Activated CD4-positive, alpha-beta memory T cell treated with anti-CD3 and anti-CD28 coated beads, Interleukin-2, amount 10 ng/mL, durations not matched to agents 7 days and 5 days (primary cell): ENCODE measurements around the gene ANAPC5. TPM values are rescaled to one million over a fixed set of nuclear protein-coding genes. Genes with fewer than 3 reads are reported as not detected.

Experiments used
- CTCF ChIA-PET: fragments of 350-600 bp; sonication (Branson Sonifier 250); formaldehyde crosslinking; loops from one replicate; lab custom pipeline; 2021; ENCODE audit warnings: antibody characterized with exemption, inconsistent platforms; lab: Charles Lee
- POLR2A ChIA-PET: fragments of 350-600 bp; sonication (Branson Sonifier 250); formaldehyde crosslinking; loops from one replicate; lab custom pipeline; 2021; ENCODE audit warnings: antibody characterized with exemption; lab: Charles Lee
- DNase-seq: peaks from one replicate; pipeline ENCODE4 v3.0.0-alpha.2; 2020
- H3K27ac Mint-ChIP-seq: one replicate; pipeline ENCODE4 v1.8.0; 2021; ENCODE audit warnings: mild to moderate bottlenecking, mixed read lengths
- H3K27me3 Mint-ChIP-seq: one replicate; pipeline ENCODE4 v1.8.0; 2021; ENCODE audit warnings: mixed read lengths
- H3K36me3 Mint-ChIP-seq: one replicate; pipeline ENCODE4 v1.8.0; 2021; ENCODE audit warnings: low read depth, mixed read lengths
- H3K4me1 Mint-ChIP-seq: one replicate; pipeline ENCODE4 v1.8.0; 2021; ENCODE audit warnings: mixed read lengths
- H3K4me3 Mint-ChIP-seq: one replicate; pipeline ENCODE4 v1.8.0; 2021; ENCODE audit warnings: mild to moderate bottlenecking, mixed read lengths
- H3K9me3 Mint-ChIP-seq: one replicate; pipeline ENCODE4 v1.8.0; 2021; ENCODE audit warnings: mixed read lengths
- total RNA-seq, 2 experiments: library from RNA; stranded (reverse); gene quantifications; one replicate each; pipeline ENCODE4 v1.2.3, GENCODE V29; 2021

Gene ANAPC5
- total RNA-seq, 2 experiments from 2014 or later = 125 to 131 TPM

- Mint-ChIP-seq H3K4me3 (no peak overlapping the region), H3K4me1 (peaks cover 9% of the 10 kb centered on the region), H3K27ac (no peak overlapping the region), H3K27me3 (peaks cover 4% of the 10 kb centered on the region), H3K36me3 (peaks cover 2% of the 10 kb centered on the region), H3K9me3 (no peaks in the 10 kb centered on the region)
- no peak for DNase-seq
- ChIA-PET CTCF (interaction anchor here (0.7 kb wide), 1 partner anchor 120 kb away, joined by 7 read pairs; no protein-coding TSS in a partner anchor), POLR2A (interaction anchor here (0.6 kb wide), 1 partner anchor 233 kb away, joined by 3 read pairs; no protein-coding TSS in a partner anchor)
Observed at GRCh38 chr12:121357331-121357730, 5.1 kb upstream of the ANAPC5 start.

DNA sequence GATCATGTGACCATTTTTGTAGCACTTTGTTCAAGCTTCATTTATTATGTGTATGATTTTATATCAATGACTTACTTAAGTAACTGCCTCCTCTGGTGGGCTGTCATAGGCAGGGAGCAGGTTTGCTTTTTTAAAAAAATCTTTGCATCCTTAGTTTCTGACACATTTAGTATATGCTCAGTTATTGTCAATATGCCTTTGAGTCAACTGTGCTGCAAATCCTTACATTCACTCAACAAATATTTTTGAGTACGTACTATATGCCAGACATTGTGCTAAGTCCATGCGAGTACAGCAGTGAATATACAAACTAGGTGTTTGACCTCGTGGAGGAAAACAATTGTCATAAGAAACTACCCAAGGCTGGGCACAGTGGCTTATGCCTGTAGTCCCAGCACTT lies 4.4 kb upstream of the ANAPC5 start:
- POLR2A ChIA-PET = interaction anchor here (0.6 to 0.9 kb wide), 2 partner anchors 44 to 232 kb away, joined by 3 to 4 read pairs; partner anchors contain the start of gene RNF34
- Mint-ChIP-seq H3K27ac (no peak overlapping the region), H3K4me1 (peaks cover 12% of the 10 kb centered on the region)

DNA sequence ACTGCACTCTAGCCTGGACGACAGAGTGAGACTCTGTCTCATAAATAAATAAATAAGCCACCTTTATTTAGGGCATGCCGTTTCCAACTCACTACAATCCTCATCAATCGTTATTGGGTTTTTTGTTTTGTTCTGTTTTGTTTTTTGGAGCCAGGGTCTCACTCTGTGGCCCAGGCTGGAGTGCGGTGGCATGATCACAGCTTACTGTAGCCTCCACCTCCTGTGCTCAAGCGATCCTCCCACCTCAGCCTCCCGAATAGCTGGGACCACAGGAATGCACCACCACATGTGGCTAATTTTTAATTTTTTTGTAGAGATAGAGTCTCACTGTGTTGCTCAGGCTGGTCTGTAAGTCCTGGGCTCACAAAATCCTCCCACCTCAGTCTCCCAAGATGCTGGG lies 3.6 kb upstream of the ANAPC5 start:
- Mint-ChIP-seq H3K27ac (no peak overlapping the region), H3K9me3 (no peaks in the 10 kb centered on the region), H3K4me1 (peaks cover 16% of the 10 kb centered on the region), H3K36me3 (peaks cover 8% of the 10 kb centered on the region), H3K4me3 (no peak overlapping the region), H3K27me3 (peaks cover 5% of the 10 kb centered on the region)
- no peak for DNase-seq
- ChIA-PET POLR2A (interaction anchor here (0.9 to 1.4 kb wide), 3 partner anchors 44 to 45 kb away, joined by 3 to 4 read pairs (median 4); partner anchors contain the start of gene RNF34), CTCF (interaction anchor here (1.1 kb wide), 1 partner anchor 24 kb away, joined by 5 read pairs; no protein-coding TSS in a partner anchor)

More for the DNA sequence above, 4.4 kb upstream of the ANAPC5 start:
- no peak overlapping the region for H3K4me3 Mint-ChIP-seq
- no peak for DNase-seq
- no peaks in the 10 kb centered on the region for H3K9me3 Mint-ChIP-seq
- H3K27me3 Mint-ChIP-seq = peaks cover 5% of the 10 kb centered on the region
- CTCF ChIA-PET = interaction anchor here (0.7 kb wide), 1 partner anchor 121 kb away, joined by 7 read pairs; no protein-coding TSS in a partner anchor
- peaks cover 8% of the 10 kb centered on the region for H3K36me3 Mint-ChIP-seq

GRCh38 chr12:121352682-121353018 lies 439 bp upstream of the ANAPC5 start:
- Mint-ChIP-seq H3K9me3 (no peaks in the 10 kb centered on the region), H3K4me3 (peak overlapping the region; percentile 91), H3K4me1 (peaks cover 33% of the 10 kb centered on the region), H3K27ac (peak overlapping the region; percentile 91), H3K36me3 (peaks cover 10% of the 10 kb centered on the region), H3K27me3 (peaks cover 5% of the 10 kb centered on the region)
- POLR2A ChIA-PET = interaction anchor here (0.6 to 5.0 kb wide), 19 partner anchors 11 to 815 kb away, joined by 3 to 142 read pairs (median 4); partner anchors contain the start of gene RNF34
- DNase-seq = no peak
- CTCF ChIA-PET = interaction anchor here (1.9 kb wide), 1 partner anchor 91 kb away, joined by 10 read pairs; no protein-coding TSS in a partner anchor

- POLR2A ChIA-PET = interaction anchor here (1.7 to 2.9 kb wide), 2 partner anchors 18 to 54 kb away, joined by 4 to 16 read pairs; partner anchors contain the start of gene RNF34
- H3K4me1 Mint-ChIP-seq = peaks cover 41% of the 10 kb centered on the region
- H3K27me3 Mint-ChIP-seq = no peaks in the 10 kb centered on the region
- H3K4me3 Mint-ChIP-seq = no peak overlapping the region
- no peaks in the 10 kb centered on the region for H3K9me3 Mint-ChIP-seq
- peaks cover 50% of the 10 kb centered on the region for H3K36me3 Mint-ChIP-seq
- CTCF ChIA-PET = interaction anchor here (2.3 to 2.8 kb wide), 2 partner anchors 12 to 54 kb away, joined by 7 to 17 read pairs; partner anchors contain the start of gene RNF34
- DNase-seq = no peak
- H3K27ac Mint-ChIP-seq = no peak overlapping the region
Observed at GRCh38 chr12:121346747-121347146, 5.5 kb downstream of the ANAPC5 start.

DNA sequence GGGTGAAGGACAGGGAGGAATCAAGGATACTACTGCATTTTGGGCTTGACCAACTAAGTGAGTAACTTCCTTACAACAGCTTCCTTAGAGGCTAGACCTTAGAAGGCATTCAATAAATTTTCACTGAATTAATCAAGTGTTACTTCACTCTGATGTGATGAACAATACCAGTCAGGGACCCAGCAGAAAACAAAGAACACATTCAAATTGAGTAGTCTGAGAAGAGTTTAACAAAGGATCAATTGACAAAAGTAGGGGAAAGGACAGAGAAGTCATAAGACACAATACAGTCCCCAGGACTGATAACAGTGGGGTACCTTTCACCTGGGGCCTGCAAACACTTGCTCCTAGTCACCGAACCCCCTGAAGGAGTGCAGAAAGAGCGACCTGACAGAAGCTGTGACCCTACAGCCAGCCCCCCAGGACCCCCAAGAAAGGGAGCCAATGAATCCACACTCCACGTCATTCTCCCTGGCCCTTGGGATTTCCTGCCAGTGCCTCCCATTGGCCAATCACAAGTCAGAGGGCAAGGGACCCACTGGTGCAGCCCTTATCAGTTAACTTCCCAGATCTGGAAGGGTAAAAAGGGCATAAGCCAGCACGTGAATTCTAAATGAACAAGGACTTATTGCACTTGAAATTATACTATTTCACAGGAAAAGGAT lies 6.9 kb downstream of the ANAPC5 start:
- Mint-ChIP-seq H3K4me1 (peaks cover 31% of the 10 kb centered on the region), H3K4me3 (no peak overlapping the region), H3K27ac (peak overlapping the region; percentile 1), H3K27me3 (no peaks in the 10 kb centered on the region), H3K36me3 (peaks cover 59% of the 10 kb centered on the region), H3K9me3 (no peaks in the 10 kb centered on the region)
- ChIA-PET CTCF (interaction anchor here (0.7 to 2.5 kb wide), 2 partner anchors 10 to 278 kb away, joined by 3 to 9 read pairs; no protein-coding TSS in a partner anchor), POLR2A (interaction anchor here (0.6 to 1.7 kb wide), 3 partner anchors 9 to 67 kb away, joined by 3 to 4 read pairs (median 3); no protein-coding TSS in a partner anchor)
- DNase-seq = no peak

GRCh38 chr12:121344506-121344905 lies 7.7 kb downstream of the ANAPC5 start:
- Mint-ChIP-seq H3K36me3 (peaks cover 64% of the 10 kb centered on the region), H3K9me3 (no peaks in the 10 kb centered on the region), H3K27me3 (no peaks in the 10 kb centered on the region), H3K4me3 (no peak overlapping the region), H3K4me1 (peaks cover 32% of the 10 kb centered on the region), H3K27ac (no peak overlapping the region)
- no peak for DNase-seq
- ChIA-PET POLR2A (interaction anchor here (0.6 kb wide), 1 partner anchor 68 kb away, joined by 3 read pairs; no protein-coding TSS in a partner anchor), CTCF (interaction anchor here (0.7 to 2.5 kb wide), 2 partner anchors 10 to 277 kb away, joined by 3 to 9 read pairs; no protein-coding TSS in a partner anchor)

DNA sequence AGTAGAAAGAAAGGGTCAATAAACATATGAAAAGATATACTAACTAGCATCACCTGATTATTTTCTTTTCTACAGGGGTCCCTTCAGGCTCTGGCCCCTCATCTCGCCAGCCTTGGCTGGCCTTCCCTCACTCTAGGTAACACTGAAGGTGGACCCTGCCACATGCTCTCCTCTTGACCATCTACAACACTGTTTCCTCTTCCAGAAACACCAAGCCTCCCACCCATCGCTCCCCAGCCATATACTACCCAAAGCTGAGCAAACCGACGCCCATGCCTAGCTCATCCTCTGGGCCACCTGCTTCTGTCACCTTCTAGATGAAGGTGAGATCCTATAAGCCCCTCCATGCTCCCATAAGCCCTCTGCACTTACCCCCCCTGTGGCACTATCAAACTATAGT lies 14.8 kb downstream of the ANAPC5 start:
- H3K4me1 Mint-ChIP-seq = peaks cover 10% of the 10 kb centered on the region
- H3K9me3 Mint-ChIP-seq = no peaks in the 10 kb centered on the region
- DNase-seq = no peak
- CTCF ChIA-PET = interaction anchor here (1.9 to 7.0 kb wide), 2 partner anchors 14 to 105 kb away, joined by 4 to 63 read pairs; partner anchors contain the start of gene ANAPC5
- peaks cover 53% of the 10 kb centered on the region for H3K36me3 Mint-ChIP-seq
- no peak overlapping the region for H3K27ac Mint-ChIP-seq
- POLR2A ChIA-PET = interaction anchor here (0.6 to 3.3 kb wide), 4 partner anchors 15 to 75 kb away, joined by 3 to 17 read pairs (median 5); partner anchors contain the start of genes ANAPC5 and RNF34
- no peaks in the 10 kb centered on the region for H3K27me3 Mint-ChIP-seq
- no peak overlapping the region for H3K4me3 Mint-ChIP-seq

- CTCF ChIA-PET = interaction anchor here (0.6 to 7.0 kb wide), 24 partner anchors 9 to 346 kb away, joined by 3 to 63 read pairs (median 4); partner anchors contain the start of genes ANAPC5, CAMKK2 and RNF34
- H3K4me1 Mint-ChIP-seq = peaks cover 6% of the 10 kb centered on the region
- DNase-seq = no peak
- H3K36me3 Mint-ChIP-seq = peaks cover 56% of the 10 kb centered on the region
- H3K4me3 Mint-ChIP-seq = no peak overlapping the region
- H3K27me3 Mint-ChIP-seq = no peaks in the 10 kb centered on the region
- POLR2A ChIA-PET = interaction anchor here (1.3 to 3.5 kb wide), 4 partner anchors 17 to 86 kb away, joined by 3 to 23 read pairs (median 16); partner anchors contain the start of genes ANAPC5 and RNF34
- H3K27ac Mint-ChIP-seq = peak overlapping the region; percentile 49
- H3K9me3 Mint-ChIP-seq = no peaks in the 10 kb centered on the region
Observed at GRCh38 chr12:121334513-121335343, 17.5 kb downstream of the ANAPC5 start.

DNA sequence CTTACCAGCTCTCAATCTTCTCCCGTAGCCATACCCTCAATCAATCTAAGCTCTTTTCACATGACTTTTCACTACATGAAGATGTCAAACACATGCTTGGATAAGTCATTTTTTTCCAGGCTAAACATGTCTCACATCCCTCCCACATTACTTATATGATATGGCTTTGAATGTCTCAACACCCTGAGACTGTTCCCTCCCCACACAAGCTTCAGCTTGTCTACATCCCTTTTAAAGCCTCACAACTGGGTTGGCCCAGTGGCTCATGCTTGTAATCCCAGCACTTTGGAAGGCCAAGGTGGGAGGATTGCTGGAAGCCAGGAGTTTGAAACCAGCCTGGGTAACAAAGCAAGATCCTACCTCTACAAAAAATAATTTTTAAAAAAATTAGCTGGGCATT lies 18.5 kb downstream of the ANAPC5 start:
- ChIA-PET POLR2A (interaction anchor here (0.6 to 3.5 kb wide), 5 partner anchors 9 to 219 kb away, joined by 3 to 23 read pairs (median 5); partner anchors contain the start of genes ANAPC5 and RNF34), CTCF (interaction anchor here (0.6 to 7.0 kb wide), 10 partner anchors 9 to 165 kb away, joined by 3 to 63 read pairs (median 8); partner anchors contain the start of gene RNF34)
- Mint-ChIP-seq H3K9me3 (no peaks in the 10 kb centered on the region), H3K27me3 (no peaks in the 10 kb centered on the region), H3K27ac (no peak overlapping the region), H3K36me3 (peaks cover 63% of the 10 kb centered on the region), H3K4me3 (no peak overlapping the region), H3K4me1 (peaks cover 3% of the 10 kb centered on the region)
- no peak for DNase-seq

DNA sequence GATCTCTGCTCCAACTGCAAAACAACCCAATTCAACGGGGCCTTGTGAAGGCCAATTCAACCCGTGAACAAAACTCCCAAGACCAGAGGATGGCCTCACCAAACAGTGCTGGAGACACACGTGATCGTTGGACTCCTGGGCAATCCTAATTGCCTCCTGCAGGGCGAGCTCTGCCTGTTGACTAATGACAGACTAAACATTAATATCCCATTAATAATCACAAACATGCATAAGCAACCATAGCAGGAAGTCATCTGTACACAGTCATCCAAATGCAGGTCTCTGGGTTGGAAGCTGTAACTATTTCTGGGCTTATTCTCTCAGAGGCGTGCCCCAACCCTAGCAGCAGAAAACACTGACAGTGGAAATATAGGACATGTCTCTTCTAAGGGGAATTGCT lies 21.0 kb downstream of the ANAPC5 start:
- Mint-ChIP-seq H3K9me3 (no peaks in the 10 kb centered on the region), H3K36me3 (peaks cover 80% of the 10 kb centered on the region)
- POLR2A ChIA-PET = interaction anchor here (0.9 kb wide), 1 partner anchor 21 kb away, joined by 3 read pairs; no protein-coding TSS in a partner anchor

GRCh38 chr12:121330692-121331091 lies 21.5 kb downstream of the ANAPC5 start:
- Mint-ChIP-seq H3K36me3 (peaks cover 84% of the 10 kb centered on the region), H3K4me3 (no peak overlapping the region), H3K4me1 (peaks cover 3% of the 10 kb centered on the region), H3K27ac (no peak overlapping the region), H3K9me3 (no peaks in the 10 kb centered on the region), H3K27me3 (no peaks in the 10 kb centered on the region)
- no peak for DNase-seq
- CTCF ChIA-PET = no interaction called here
- POLR2A ChIA-PET = interaction anchor here (0.9 kb wide), 1 partner anchor 22 kb away, joined by 3 read pairs; no protein-coding TSS in a partner anchor

More for the DNA sequence above, 21.0 kb downstream of the ANAPC5 start:
- DNase-seq = no peak
- Mint-ChIP-seq H3K27me3 (no peaks in the 10 kb centered on the region), H3K27ac (no peak overlapping the region), H3K4me1 (peaks cover 3% of the 10 kb centered on the region), H3K4me3 (no peak overlapping the region)
- CTCF ChIA-PET = interaction anchor here (1.2 to 7.0 kb wide), 2 partner anchors 69 to 111 kb away, joined by 4 to 63 read pairs; partner anchors contain the start of gene RNF34
